CD4-positive, alpha-beta T cell (primary cell): ENCODE results near the gene GNAT1. TPM values are rescaled to one million over a fixed set of nuclear protein-coding genes. Genes with fewer than 3 reads are reported as not detected.

Experiments
- ATAC-seq: fragments of 200-7000 bp; cut with Tn5 transposase; one replicate; pipeline ENCODE4 v1.10.0; 2022; ENCODE audit warnings: mild to moderate bottlenecking; ENCODE audit not compliant: poor library complexity
- CTCF ChIA-PET: fragments of 350-600 bp; sonication (Branson Sonifier 250); formaldehyde crosslinking; loops from one replicate; lab custom pipeline; 2021; ENCODE audit warnings: antibody characterized with exemption, inconsistent platforms; lab: Charles Lee
- POLR2A ChIA-PET: fragments of 350-600 bp; sonication (Branson Sonifier 250); formaldehyde crosslinking; loops from one replicate; lab custom pipeline; 2021; ENCODE audit warnings: antibody characterized with exemption, inconsistent platforms; lab: Charles Lee
- DNase-seq, 14 experiments: peaks; one replicate each; pipeline ENCODE4 v3.0.0-alpha.2; 2013 to 2020; ENCODE audit warnings: mixed read lengths in 2 of 14
- H3K27ac ChIP-seq, 2 donors: one replicate each; pipeline versions ENCODE4 v1.5.1 to v1.7.0; 2013; ENCODE audit warnings: low read length in 2 of 2, low read depth in 1 of 2, mild to moderate bottlenecking in 1 of 2
- H3K27me3 ChIP-seq, 2 experiments: 1 replicate in 1 of 2; 2 replicates in 1 of 2; pipeline versions ENCODE4 v1.6.1 to v1.7.0; 2013; ENCODE audit warnings: low read length in 2 of 2, control low read depth in 1 of 2, mild to moderate bottlenecking in 1 of 2, moderate library complexity in 1 of 2; ENCODE audit not compliant: insufficient read depth in 2 of 2, control insufficient read depth in 1 of 2
- H3K36me3 ChIP-seq: one replicate; pipeline ENCODE4 v1.6.1; 2013; ENCODE audit warnings: low read length, control low read depth; ENCODE audit not compliant: insufficient read depth
- H3K4me1 ChIP-seq: one replicate; pipeline ENCODE4 v1.6.1; 2013; ENCODE audit warnings: low read length, control low read depth; ENCODE audit not compliant: insufficient read depth
- H3K4me3 ChIP-seq: one replicate; pipeline ENCODE4 v1.5.1; 2013; ENCODE audit warnings: mild to moderate bottlenecking, low read length, moderate library complexity
- H3K9me3 ChIP-seq, 2 experiments: 1 replicate in 1 of 2; 2 replicates in 1 of 2; pipeline versions ENCODE4 v1.6.1 to v1.7.0; 2013; ENCODE audit warnings: low read length in 2 of 2, mild to moderate bottlenecking in 2 of 2, control low read depth in 1 of 2, moderate library complexity in 1 of 2; ENCODE audit not compliant: control insufficient read depth in 1 of 2, insufficient read depth in 1 of 2
- H3K27ac Mint-ChIP-seq: one replicate; pipeline ENCODE4 v1.8.0; 2020; ENCODE audit warnings: mixed read lengths
- H3K27me3 Mint-ChIP-seq: one replicate; pipeline ENCODE4 v1.8.0; 2021; ENCODE audit warnings: mixed read lengths
- H3K36me3 Mint-ChIP-seq: one replicate; pipeline ENCODE4 v1.8.0; 2021; ENCODE audit warnings: low read depth, mixed read lengths
- H3K4me1 Mint-ChIP-seq: one replicate; pipeline ENCODE4 v1.8.0; 2021; ENCODE audit warnings: low read depth, mixed read lengths
- H3K4me3 Mint-ChIP-seq: one replicate; pipeline ENCODE4 v1.8.0; 2020; ENCODE audit warnings: mild to moderate bottlenecking, mixed read lengths
- H3K9me3 Mint-ChIP-seq: one replicate; pipeline ENCODE4 v1.8.0; 2020; ENCODE audit warnings: mixed read lengths
- CTCF ChIP-seq: fragments of 200-600 bp; IDR thresholded peaks from one replicate; pipeline ENCODE4 v1.8.0; 2022; ENCODE audit warnings: antibody characterized with exemption, mild to moderate bottlenecking
- intact Hi-C, 2 experiments: fragments of 100-400 bp; cut with DNase I in 1 of 2; cut with micrococcal nuclease in 1 of 2; formaldehyde crosslinking; loops; one replicate each; pipeline versions ENCODE4 v1.15.1 to v1.9.0; 2023 to 2025; cut with DNase I, micrococcal nuclease
- total RNA-seq, 174 experiments: library from RNA in 2 of 174; stranded (reverse) in 2 of 174; gene quantifications; one replicate each; pipeline ENCODE4 v1.2.3 and lab custom pipeline; 2021 to 2026

The GNAT1 gene
- total RNA-seq, 2 experiments from 2014 or later, result 0.11 to 0.28 TPM

DNA sequence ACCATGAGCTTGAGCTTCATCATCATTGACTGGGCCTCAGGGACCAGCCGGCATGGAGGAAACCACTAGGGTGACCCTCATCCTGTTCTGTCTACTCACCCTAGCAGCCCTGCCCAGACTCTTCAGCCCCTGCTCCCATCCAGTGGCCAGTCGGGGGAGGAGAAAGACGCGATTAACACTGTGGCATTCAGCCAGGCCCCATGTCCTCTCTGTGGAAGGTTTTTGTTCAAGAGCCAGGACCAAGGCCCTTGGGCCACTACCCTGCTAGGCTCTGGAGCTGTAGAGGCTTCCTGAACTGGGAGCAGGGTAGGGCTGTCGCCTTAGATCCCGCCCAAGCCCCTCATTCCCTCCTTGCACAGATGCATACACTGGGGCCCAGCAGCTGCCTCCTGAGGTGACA is 28.7 kb downstream of the GNAT1 start:
- Histone ChIP-seq H3K4me1 (peaks cover 12% of the 10 kb centered on the region), H3K27ac (no peak overlapping the region), H3K4me3 (no peak overlapping the region), H3K9me3 (no peaks in the 10 kb centered on the region), H3K36me3 (no peaks in the 10 kb centered on the region), H3K27me3 (no peaks in the 10 kb centered on the region)
- no peaks in the 10 kb centered on the region for H3K4me1 Mint-ChIP-seq
- H3K27ac Mint-ChIP-seq, result no peak overlapping the region
- H3K27me3 Mint-ChIP-seq, result no peaks in the 10 kb centered on the region
- CTCF ChIA-PET, result no interaction called here
- POLR2A ChIA-PET, result no interaction called here
- TF ChIP-seq CTCF, result no peak
- DNase-seq, result no peak
- H3K4me3 Mint-ChIP-seq, result no peak overlapping the region
- no peaks in the 10 kb centered on the region for H3K9me3 Mint-ChIP-seq
- intact Hi-C loops, result no loop called here
- H3K36me3 Mint-ChIP-seq, result no peaks in the 10 kb centered on the region
- ATAC-seq, result no peak

- no peaks in the 10 kb centered on the region for H3K27me3 Mint-ChIP-seq
Measured at GRCh38 chr3:50221051-50221410, 29.6 kb downstream of the GNAT1 start.

GRCh38 chr3:50221411-50222168 is 30.2 kb downstream of the GNAT1 start:
- Mint-ChIP-seq H3K27ac (no peak overlapping the region), H3K27me3 (no peaks in the 10 kb centered on the region), H3K36me3 (no peaks in the 10 kb centered on the region), H3K4me3 (no peak overlapping the region), H3K9me3 (no peaks in the 10 kb centered on the region), H3K4me1 (peaks cover 6% of the 10 kb centered on the region)
- H3K4me1 ChIP-seq, result peaks cover 22% of the 10 kb centered on the region
- no peak overlapping the region for H3K4me3 ChIP-seq
- CTCF ChIA-PET, result interaction anchor here (2.7 kb wide), 1 partner anchor 27 kb away, joined by 8 read pairs; no protein-coding TSS in a partner anchor
- TF ChIP-seq CTCF, result no peak
- POLR2A ChIA-PET, result interaction anchor here (1.2 to 1.6 kb wide), 2 partner anchors 15 to 26 kb away, joined by 3 to 5 read pairs; partner anchors contain the start of gene GNAI2
- intact Hi-C loops, result no loop called here
- peak in 2 of 14 experiments; percentile 21 to 31 for DNase-seq
- no peak overlapping the region for H3K27ac ChIP-seq
- no peaks in the 10 kb centered on the region for H3K9me3 ChIP-seq
- no peaks in the 10 kb centered on the region for H3K27me3 ChIP-seq
- no peak for ATAC-seq
- H3K36me3 ChIP-seq, result no peaks in the 10 kb centered on the region

More at GRCh38 chr3:50221051-50221410, 29.6 kb downstream of the GNAT1 start:
- no peak for TF ChIP-seq CTCF
- H3K4me1 Mint-ChIP-seq, result peaks cover 3% of the 10 kb centered on the region
- ChIA-PET POLR2A (interaction anchor here (1.2 to 1.6 kb wide), 2 partner anchors 15 to 26 kb away, joined by 3 to 5 read pairs; partner anchors contain the start of gene GNAI2), CTCF (no interaction called here)
- H3K9me3 Mint-ChIP-seq, result no peaks in the 10 kb centered on the region
- H3K4me3 ChIP-seq, result no peak overlapping the region
- H3K27ac ChIP-seq, result no peak overlapping the region
- intact Hi-C loops, result no loop called here
- no peak for DNase-seq
- no peaks in the 10 kb centered on the region for H3K36me3 Mint-ChIP-seq
- no peaks in the 10 kb centered on the region for H3K27me3 ChIP-seq
- H3K27ac Mint-ChIP-seq, result no peak overlapping the region
- no peak for ATAC-seq
- H3K4me3 Mint-ChIP-seq, result no peak overlapping the region
- no peaks in the 10 kb centered on the region for H3K36me3 ChIP-seq
- H3K9me3 ChIP-seq, result no peaks in the 10 kb centered on the region
- peaks cover 16% of the 10 kb centered on the region for H3K4me1 ChIP-seq
